Kidney tubule cell (primary cell): ENCODE data around the gene SRGAP1.
"Not testable (repeated sequence)": the region's sequence is repeated elsewhere in the genome, so short reads cannot be mapped to it uniquely, and the experiment has no call there.

Experiments
- DNase-seq: peaks from one replicate; pipeline ENCODE4 v3.0.0-alpha.2; 2018; ENCODE audit warnings: low spot score

SRGAP1 gene

GRCh38 chr12:64122995-64123394, 278.5 kb downstream of the SRGAP1 start:
- no peak for DNase-seq

GRCh38 chr12:64123448-64123847, 278.9 kb downstream of the SRGAP1 start:
- DNase-seq = no peak

- DNase-seq = no peak
Observed at GRCh38 chr12:64124511-64125197, 280.2 kb downstream of the SRGAP1 start.

GRCh38 chr12:64125913-64126312, 281.4 kb downstream of the SRGAP1 start:
- DNase-seq = no peak

GRCh38 chr12:64127811-64128210, 283.3 kb downstream of the SRGAP1 start:
- DNase-seq = no peak

GRCh38 chr12:64128366-64128765, 283.9 kb downstream of the SRGAP1 start:
- DNase-seq = no peak

GRCh38 chr12:64130476-64130875, 286.0 kb downstream of the SRGAP1 start:
- not testable (repeated sequence) for DNase-seq

DNA sequence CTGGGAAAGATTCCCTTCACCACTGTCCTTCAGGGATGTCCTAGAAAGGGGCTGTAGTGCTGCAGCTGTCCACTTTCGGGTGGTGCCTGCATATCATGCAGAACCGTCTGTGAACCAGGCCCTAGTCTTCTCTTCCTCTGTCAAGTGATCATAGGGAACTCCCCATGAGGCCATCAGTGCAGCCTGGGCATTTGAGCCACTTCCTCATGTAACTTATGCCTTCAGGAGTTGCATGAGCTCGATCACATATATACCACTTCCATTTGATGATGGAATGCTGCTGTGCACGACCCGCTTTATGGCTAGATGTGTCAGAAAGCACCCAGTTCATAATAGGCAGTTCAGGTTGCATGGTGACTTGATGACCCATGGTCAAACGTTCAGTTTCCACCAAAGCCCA, 287.0 kb downstream of the SRGAP1 start:
- not testable (repeated sequence) for DNase-seq

GRCh38 chr12:64132672-64133071, 288.2 kb downstream of the SRGAP1 start:
- not testable (repeated sequence) for DNase-seq

- no peak for DNase-seq
Observed at GRCh38 chr12:64137117-64137516, 292.6 kb downstream of the SRGAP1 start.

GRCh38 chr12:64139021-64139420, 294.5 kb downstream of the SRGAP1 start:
- DNase-seq = no peak

DNA sequence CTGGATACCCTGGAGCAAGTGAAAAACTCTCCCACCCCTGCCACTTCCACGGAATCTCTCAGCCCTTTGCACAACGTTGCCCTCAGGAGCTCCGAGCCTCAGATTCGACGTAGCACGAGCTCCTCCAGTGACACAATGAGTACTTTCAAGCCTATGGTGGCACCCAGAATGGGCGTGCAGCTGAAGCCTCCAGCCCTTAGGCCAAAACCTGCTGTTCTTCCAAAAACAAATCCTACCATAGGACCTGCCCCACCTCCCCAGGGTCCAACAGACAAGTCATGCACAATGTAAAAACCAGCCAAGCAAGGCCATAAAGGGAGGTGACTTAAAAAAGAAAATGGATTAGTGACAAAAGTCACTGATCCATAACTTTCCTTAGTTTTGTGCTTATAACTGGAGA, 297.9 kb downstream of the SRGAP1 start:
- DNase-seq = no peak

- DNase-seq = no peak
Observed at GRCh38 chr12:64142784-64143183, 298.3 kb downstream of the SRGAP1 start.

GRCh38 chr12:64145226-64145625, 300.7 kb downstream of the SRGAP1 start:
- DNase-seq = no peak

DNA sequence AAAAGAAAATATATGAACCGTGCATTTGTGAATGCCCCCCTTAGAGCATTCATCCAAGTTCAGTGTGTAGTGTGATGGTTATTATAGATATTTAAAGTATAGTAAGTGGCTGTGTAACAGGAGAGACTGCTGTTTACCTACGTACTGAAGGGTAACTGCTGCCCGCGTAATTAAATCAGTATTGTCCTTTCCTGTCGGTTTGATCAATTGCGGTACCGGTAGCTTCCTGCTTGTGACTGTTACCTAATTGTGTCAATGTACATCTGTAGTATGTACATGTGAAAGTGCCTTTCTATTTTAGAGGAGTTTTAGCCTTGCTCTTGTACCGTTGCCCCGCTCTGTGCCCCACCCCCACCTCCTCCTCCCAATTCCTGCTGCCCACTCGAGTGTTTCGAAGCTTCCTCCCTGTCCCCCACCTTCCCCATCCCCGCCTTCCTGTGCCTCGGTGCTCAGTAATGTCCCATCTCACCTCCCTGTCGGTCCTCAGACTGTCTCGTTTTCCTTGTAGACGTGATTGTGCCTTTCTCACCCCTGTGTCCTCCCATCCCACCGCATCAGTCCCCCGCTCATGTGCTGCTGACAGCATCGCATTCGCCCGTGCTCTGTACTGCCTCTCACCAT, 302.6 kb downstream of the SRGAP1 start:
- peak; percentile 79 for DNase-seq

- peak; percentile 43 for DNase-seq
Observed at GRCh38 chr12:64147875-64148274, 303.4 kb downstream of the SRGAP1 start.

DNA sequence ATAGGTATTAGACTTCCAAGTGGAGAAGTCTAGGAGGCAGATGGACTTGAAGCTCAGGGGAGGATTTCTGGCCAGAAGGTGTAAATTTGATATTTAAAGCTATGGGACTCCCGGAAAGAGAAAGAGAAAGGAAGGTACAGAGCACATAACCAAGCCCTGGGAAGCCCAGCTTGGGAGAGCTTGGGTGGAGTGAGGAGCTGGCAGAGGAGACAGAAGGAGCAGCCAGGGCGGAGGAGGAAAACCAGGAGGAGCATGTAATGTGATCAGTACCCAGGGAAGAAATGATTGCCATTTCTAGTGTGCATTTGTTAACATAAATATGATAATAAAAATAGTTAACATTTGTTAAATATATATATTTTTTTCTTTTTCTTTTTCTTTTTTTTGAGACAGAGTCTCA, 310.2 kb downstream of the SRGAP1 start:
- no peak for DNase-seq

GRCh38 chr12:64157110-64157509, 312.6 kb downstream of the SRGAP1 start:
- DNase-seq = no peak

GRCh38 chr12:64160021-64160710, 315.7 kb downstream of the SRGAP1 start:
- no peak for DNase-seq

DNA sequence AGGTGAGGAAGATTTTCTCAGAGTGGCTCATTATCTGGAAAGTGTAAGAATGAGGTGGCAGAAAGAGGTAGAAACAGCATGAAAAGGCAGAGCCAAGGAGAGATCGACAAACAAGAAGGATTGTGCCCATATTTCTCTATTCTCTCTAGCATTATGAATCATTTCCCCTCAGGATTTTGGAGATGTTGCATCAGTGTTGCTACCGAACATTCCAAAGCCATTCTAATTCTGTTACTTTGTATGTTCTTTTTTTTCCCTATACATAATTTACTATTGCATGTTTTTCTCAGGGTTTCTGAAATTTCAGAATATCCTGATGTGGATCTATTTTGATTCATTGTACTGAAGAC, 316.2 kb downstream of the SRGAP1 start:
- no peak for DNase-seq

DNA sequence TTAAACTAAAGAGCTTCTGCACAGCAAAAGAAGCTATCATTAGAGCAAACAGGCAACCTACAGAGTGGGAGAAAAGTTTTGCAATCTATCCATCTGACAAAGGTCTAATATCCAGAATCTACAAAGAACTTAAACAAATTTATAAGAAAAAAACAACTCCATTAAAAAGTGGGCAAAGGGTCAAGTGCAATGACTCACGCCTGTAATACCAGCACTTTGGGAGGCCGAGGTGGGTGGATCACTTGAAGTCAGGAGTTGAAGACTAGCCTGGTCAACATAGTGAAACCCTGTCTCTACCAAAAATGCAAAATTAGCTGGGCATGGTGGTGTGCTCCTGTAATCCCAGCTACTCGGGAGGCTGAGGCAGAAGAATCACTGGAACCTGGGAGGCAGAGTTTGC, 322.1 kb downstream of the SRGAP1 start:
- DNase-seq = not testable (repeated sequence)

DNA sequence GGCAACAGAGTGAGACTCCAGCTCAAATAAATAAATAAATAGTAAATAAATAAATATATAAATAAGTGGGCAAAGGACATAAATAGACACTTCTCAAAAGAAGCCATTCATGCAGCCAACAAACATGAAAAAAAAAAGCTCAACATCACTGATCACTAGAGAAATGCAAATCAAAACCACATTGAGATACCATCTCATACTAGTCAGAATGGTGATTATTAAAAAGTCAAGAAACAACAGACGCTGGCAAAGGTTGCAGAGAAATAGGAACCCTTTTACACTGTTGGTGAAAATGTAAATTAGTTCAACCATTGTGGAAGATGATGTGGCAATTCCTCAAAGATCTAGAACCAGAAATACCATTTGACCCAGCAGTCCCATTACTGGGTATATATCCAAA, 322.5 kb downstream of the SRGAP1 start:
- DNase-seq = not testable (repeated sequence)

DNA sequence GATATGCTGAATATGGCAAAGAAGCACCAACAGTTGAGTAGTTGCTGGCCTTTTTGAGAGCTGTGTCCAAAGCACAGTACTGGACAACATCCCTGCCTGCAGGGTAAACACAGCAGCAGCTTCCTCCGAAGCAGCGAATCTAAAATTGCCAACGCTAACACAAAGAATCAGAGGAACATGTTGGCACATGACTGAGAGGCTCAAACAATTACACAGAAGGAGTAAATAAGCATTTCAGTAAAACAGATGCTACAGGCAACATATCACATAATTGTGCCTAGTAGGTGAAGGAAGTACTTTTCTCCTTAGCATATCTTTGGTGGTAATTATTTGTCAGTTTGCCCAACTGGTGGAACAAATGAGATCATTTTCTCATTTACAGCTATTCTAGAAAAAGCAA, 325.5 kb downstream of the SRGAP1 start:
- DNase-seq = no peak
